ENCODE data around the gene NTM. TPM values are rescaled to one million over a fixed set of nuclear protein-coding genes. Genes with fewer than 3 reads are reported as not detected.

Gene NTM
- total and polyA plus RNA-seq, 2 experiments from 2014 or later, result 2.2 to 4.9 TPM

GRCh38 chr11:131561972-131562371 lies 191.6 kb downstream of the NTM start:
- Histone ChIP-seq H3K27ac (no peak overlapping the region), H3K79me2 (no peaks in the 10 kb centered on the region), H3K9me2 (replicated peaks; ENCODE audit: insufficient read depth) (no peaks in the 10 kb centered on the region), H3K27me3 (no peaks in the 10 kb centered on the region), H3K4me2 (no peak overlapping the region), H4K20me1 (ENCODE audit: insufficient read depth, poor library complexity, severe bottlenecking) (no peaks in the 10 kb centered on the region), H2AFZ (no peak overlapping the region), H3K36me3 (replicated peaks; ENCODE audit: insufficient read depth, low read depth) (no peaks in the 10 kb centered on the region), H3K9me3 (ENCODE audit: low read depth) (no peaks in the 10 kb centered on the region), H3K4me1 (ENCODE audit: insufficient read depth) (no peaks in the 10 kb centered on the region), H3K4me3 (no peak overlapping the region)
- TF ChIP-seq, protein P1, sequence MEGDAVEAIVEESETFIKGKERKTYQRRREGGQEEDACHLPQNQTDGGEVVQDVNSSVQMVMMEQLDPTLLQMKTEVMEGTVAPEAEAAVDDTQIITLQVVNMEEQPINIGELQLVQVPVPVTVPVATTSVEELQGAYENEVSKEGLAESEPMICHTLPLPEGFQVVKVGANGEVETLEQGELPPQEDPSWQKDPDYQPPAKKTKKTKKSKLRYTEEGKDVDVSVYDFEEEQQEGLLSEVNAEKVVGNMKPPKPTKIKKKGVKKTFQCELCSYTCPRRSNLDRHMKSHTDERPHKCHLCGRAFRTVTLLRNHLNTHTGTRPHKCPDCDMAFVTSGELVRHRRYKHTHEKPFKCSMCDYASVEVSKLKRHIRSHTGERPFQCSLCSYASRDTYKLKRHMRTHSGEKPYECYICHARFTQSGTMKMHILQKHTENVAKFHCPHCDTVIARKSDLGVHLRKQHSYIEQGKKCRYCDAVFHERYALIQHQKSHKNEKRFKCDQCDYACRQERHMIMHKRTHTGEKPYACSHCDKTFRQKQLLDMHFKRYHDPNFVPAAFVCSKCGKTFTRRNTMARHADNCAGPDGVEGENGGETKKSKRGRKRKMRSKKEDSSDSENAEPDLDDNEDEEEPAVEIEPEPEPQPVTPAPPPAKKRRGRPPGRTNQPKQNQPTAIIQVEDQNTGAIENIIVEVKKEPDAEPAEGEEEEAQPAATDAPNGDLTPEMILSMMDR (IDR thresholded peaks at IDR 0.05; ENCODE audit: poor library complexity), result no peak
- no peak for TF ChIP-seq EZH2phosphoT487 (IDR thresholded peaks at IDR 0.05; ENCODE audit: low read depth, severe bottlenecking, unreplicated experiment)
- TF ChIP-seq EZH2 (IDR thresholded peaks at IDR 0.05; ENCODE audit: borderline replicate concordance), result no peak
- WGBS (ENCODE audit: low lambda C conversion rate, missing lambda C conversion rate), result 90% methylated on average over 5 of the region's 5 CpGs
- DNase-seq (ENCODE audit: low spot score), result no peak

GRCh38 chr11:131568318-131568717 lies 197.9 kb downstream of the NTM start:
- H3K36me3 ChIP-seq (replicated peaks; ENCODE audit: insufficient read depth, low read depth), result no peaks in the 10 kb centered on the region
- no peak overlapping the region for H3K4me3 ChIP-seq
- no peak overlapping the region for H3K4me2 ChIP-seq
- no peaks in the 10 kb centered on the region for H3K79me2 ChIP-seq
- H3K27ac ChIP-seq, result no peak overlapping the region
- peaks cover 7% of the 10 kb centered on the region for H3K27me3 ChIP-seq
- no peak for DNase-seq (ENCODE audit: low spot score)
- no peaks in the 10 kb centered on the region for H3K9me2 ChIP-seq (replicated peaks; ENCODE audit: insufficient read depth)
- H4K20me1 ChIP-seq (ENCODE audit: insufficient read depth, poor library complexity, severe bottlenecking), result no peaks in the 10 kb centered on the region
- H3K9me3 ChIP-seq (ENCODE audit: low read depth), result no peaks in the 10 kb centered on the region
- 93% methylated on average over 1 of the region's 1 CpG for WGBS (ENCODE audit: low lambda C conversion rate, missing lambda C conversion rate)
- no peaks in the 10 kb centered on the region for H3K4me1 ChIP-seq (ENCODE audit: insufficient read depth)
- TF ChIP-seq EZH2phosphoT487 (IDR thresholded peaks at IDR 0.05; ENCODE audit: low read depth, severe bottlenecking, unreplicated experiment) (no peak), EZH2 (IDR thresholded peaks at IDR 0.05; ENCODE audit: borderline replicate concordance) (no peak)
- TF ChIP-seq, protein P1 (IDR thresholded peaks at IDR 0.05; ENCODE audit: poor library complexity), result no peak
- no peak overlapping the region for H2AFZ ChIP-seq

DNA sequence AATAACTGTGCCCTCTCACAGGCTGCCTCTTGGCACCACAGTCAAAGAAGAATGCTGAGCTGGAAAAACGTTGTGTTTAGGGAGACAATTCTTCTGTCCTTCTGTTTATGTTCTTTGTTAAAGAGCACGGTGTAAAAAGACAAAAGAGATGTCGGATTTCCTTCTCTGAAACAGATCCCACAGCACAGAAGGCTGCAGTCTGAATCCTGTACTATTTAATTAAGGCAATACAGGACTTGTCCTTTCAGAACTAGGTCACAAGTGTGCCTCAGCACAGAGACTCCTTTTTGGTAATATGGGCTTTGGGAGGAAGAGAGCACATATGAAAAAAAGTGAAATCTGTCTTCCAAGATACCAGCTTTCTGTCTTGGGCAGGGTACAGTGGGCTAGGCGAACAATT lies 201.2 kb downstream of the NTM start:
- Histone ChIP-seq H3K36me3 (replicated peaks; ENCODE audit: insufficient read depth, low read depth) (no peaks in the 10 kb centered on the region), H3K9me3 (ENCODE audit: low read depth) (no peaks in the 10 kb centered on the region), H3K79me2 (no peaks in the 10 kb centered on the region), H3K4me3 (no peak overlapping the region), H4K20me1 (ENCODE audit: insufficient read depth, poor library complexity, severe bottlenecking) (no peaks in the 10 kb centered on the region), H3K27ac (no peak overlapping the region), H3K27me3 (peaks cover 13% of the 10 kb centered on the region), H3K4me1 (ENCODE audit: insufficient read depth) (no peaks in the 10 kb centered on the region), H3K4me2 (no peak overlapping the region), H3K9me2 (replicated peaks; ENCODE audit: insufficient read depth) (no peaks in the 10 kb centered on the region), H2AFZ (no peak overlapping the region)
- no peak for TF ChIP-seq EZH2phosphoT487 (IDR thresholded peaks at IDR 0.05; ENCODE audit: low read depth, severe bottlenecking, unreplicated experiment)
- TF ChIP-seq, protein P1 (IDR thresholded peaks at IDR 0.05; ENCODE audit: poor library complexity), result no peak
- TF ChIP-seq EZH2 (IDR thresholded peaks at IDR 0.05; ENCODE audit: borderline replicate concordance), result no peak
- WGBS (ENCODE audit: low lambda C conversion rate, missing lambda C conversion rate), result 66% methylated on average over 4 of the region's 4 CpGs
- DNase-seq (ENCODE audit: low spot score), result no peak

DNA sequence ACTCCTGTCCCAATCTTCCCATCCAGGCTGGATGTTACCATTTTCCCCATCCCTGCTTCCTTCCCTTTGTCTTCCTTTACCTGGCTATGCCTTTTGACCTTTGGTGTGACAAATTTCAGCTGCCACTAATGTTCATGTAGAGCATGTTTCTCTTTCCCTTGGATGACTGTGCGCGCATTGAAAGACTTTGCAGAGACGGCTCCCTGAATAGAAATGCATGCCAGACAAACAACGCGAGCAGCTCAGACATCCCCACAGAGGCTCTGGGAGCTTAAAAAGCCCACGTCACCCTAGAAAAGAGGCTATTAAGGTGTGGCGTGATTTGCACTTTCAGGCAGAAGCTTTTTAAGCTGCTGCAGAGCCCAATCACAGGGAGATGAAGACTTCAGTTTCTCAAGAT lies 202.0 kb downstream of the NTM start:
- Histone ChIP-seq H3K27me3 (peaks cover 13% of the 10 kb centered on the region), H3K4me2 (no peak overlapping the region), H3K79me2 (no peaks in the 10 kb centered on the region), H4K20me1 (ENCODE audit: insufficient read depth, poor library complexity, severe bottlenecking) (no peaks in the 10 kb centered on the region), H3K36me3 (replicated peaks; ENCODE audit: insufficient read depth, low read depth) (no peaks in the 10 kb centered on the region), H3K4me3 (no peak overlapping the region), H3K27ac (no peak overlapping the region), H3K9me2 (replicated peaks; ENCODE audit: insufficient read depth) (no peaks in the 10 kb centered on the region), H2AFZ (no peak overlapping the region), H3K9me3 (ENCODE audit: low read depth) (no peaks in the 10 kb centered on the region), H3K4me1 (ENCODE audit: insufficient read depth) (no peaks in the 10 kb centered on the region)
- TF ChIP-seq, protein P1 (IDR thresholded peaks at IDR 0.05; ENCODE audit: poor library complexity), result no peak
- no peak for TF ChIP-seq EZH2 (IDR thresholded peaks at IDR 0.05; ENCODE audit: borderline replicate concordance)
- TF ChIP-seq EZH2phosphoT487 (IDR thresholded peaks at IDR 0.05; ENCODE audit: low read depth, severe bottlenecking, unreplicated experiment), result no peak
- WGBS (ENCODE audit: low lambda C conversion rate, missing lambda C conversion rate), result 83% methylated on average over 7 of the region's 7 CpGs
- DNase-seq (ENCODE audit: low spot score), result no peak

Measured in hepatocyte (in vitro differentiated cells).